ENCODE measurements around the gene INF2. TPM values are rescaled to one million over a fixed set of nuclear protein-coding genes. Genes with fewer than 3 reads are reported as not detected.

The INF2 gene
- polyA plus RNA-seq, 1 donor (not counting 4 experiments of a cell fraction or from before 2014, with no cell fraction given) = 22.6 TPM

DNA sequence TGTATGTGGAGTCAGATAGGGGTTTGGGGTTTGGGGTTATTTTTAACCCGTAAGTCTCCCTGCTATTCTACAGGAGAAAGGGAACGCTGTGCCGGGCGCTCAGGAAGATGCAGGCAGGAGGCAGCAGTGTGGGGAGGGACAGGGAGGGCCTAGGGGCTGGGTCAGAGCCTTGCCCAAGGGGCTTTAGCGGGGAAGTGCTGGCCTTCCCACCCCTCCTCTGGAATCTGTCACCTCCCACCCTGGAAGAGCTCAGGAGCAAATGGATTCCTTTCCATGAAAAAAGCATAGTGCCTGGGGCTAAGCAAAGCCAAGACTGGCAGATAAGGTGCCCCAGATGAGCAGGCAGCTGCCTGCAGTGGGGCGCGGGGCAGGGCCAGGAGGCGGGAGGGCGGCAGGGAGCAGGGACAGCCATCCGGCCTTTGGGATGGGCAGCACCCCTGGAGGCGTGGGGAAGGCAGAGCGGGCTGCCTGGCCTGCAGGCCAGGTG is 7.3 kb upstream of the INF2 start:
- TF ChIP-seq, protein P1, sequence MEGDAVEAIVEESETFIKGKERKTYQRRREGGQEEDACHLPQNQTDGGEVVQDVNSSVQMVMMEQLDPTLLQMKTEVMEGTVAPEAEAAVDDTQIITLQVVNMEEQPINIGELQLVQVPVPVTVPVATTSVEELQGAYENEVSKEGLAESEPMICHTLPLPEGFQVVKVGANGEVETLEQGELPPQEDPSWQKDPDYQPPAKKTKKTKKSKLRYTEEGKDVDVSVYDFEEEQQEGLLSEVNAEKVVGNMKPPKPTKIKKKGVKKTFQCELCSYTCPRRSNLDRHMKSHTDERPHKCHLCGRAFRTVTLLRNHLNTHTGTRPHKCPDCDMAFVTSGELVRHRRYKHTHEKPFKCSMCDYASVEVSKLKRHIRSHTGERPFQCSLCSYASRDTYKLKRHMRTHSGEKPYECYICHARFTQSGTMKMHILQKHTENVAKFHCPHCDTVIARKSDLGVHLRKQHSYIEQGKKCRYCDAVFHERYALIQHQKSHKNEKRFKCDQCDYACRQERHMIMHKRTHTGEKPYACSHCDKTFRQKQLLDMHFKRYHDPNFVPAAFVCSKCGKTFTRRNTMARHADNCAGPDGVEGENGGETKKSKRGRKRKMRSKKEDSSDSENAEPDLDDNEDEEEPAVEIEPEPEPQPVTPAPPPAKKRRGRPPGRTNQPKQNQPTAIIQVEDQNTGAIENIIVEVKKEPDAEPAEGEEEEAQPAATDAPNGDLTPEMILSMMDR (optimal IDR thresholded peaks at IDR 0.05 in 1 of 3, IDR thresholded peaks at IDR 0.05 in 1 of 3, conservative IDR thresholded peaks at IDR 0.05 in 1 of 3; ENCODE audit: extremely low read depth in 1 of 3, insufficient read depth in 2 of 3, low read length in 3 of 3) = no peak
- no peak for TF ChIP-seq EZH2 (IDR thresholded peaks at IDR 0.05; ENCODE audit: low read length)
- FAIRE-seq (peak; percentile 32), DNase-seq (ENCODE audit: low read depth, low spot score) (no peak)
- Histone ChIP-seq H3K9ac (ENCODE audit: control insufficient read depth, extremely low read depth, insufficient read depth, low read length) (peak overlapping the region; percentile 91), H3K4me1 (ENCODE audit: control insufficient read depth, extremely low read depth, insufficient read depth, low read length) (peaks cover 49% of the 10 kb centered on the region), H3K27ac (ENCODE audit: control insufficient read depth, insufficient read depth, low read length) (peak overlapping the region; percentile 99), H3K9me3 (ENCODE audit: control insufficient read depth, low read depth, low read length) (no peaks in the 10 kb centered on the region), H3K79me2 (ENCODE audit: control insufficient read depth, insufficient read depth, low read length) (no peaks in the 10 kb centered on the region), H3K9me1 (ENCODE audit: control insufficient read depth, extremely low read depth, insufficient read depth, low read length) (no peaks in the 10 kb centered on the region), H4K20me1 (ENCODE audit: control insufficient read depth, extremely low read depth, insufficient read depth, low read length) (no peaks in the 10 kb centered on the region), H3K4me2 (ENCODE audit: control insufficient read depth, extremely low read depth, insufficient read depth, low read depth, low read length) (peak overlapping the region; percentile 88), H3K27me3 (ENCODE audit: control insufficient read depth, extremely low read depth, insufficient read depth, low read length) (no peaks in the 10 kb centered on the region), H2AFZ (ENCODE audit: control insufficient read depth, low read length) (peak overlapping the region; percentile 46), H3K4me3 (ENCODE audit: control insufficient read depth in 2 of 3, extremely low read depth in 1 of 3, insufficient read depth in 2 of 3, low read depth in 1 of 3, low read length in 3 of 3) (peak overlapping the region; percentile 26 to 64 (median 43)), H3K36me3 (ENCODE audit: control insufficient read depth in 2 of 2, extremely low read depth in 1 of 2, insufficient read depth in 2 of 2, low read length in 2 of 2) (no peaks in the 10 kb centered on the region)
- dilution Hi-C loops (cut with MboI; ENCODE audit: extremely low pct_ligation_motif_present, low sequenced_read_pairs) = no loop called here

DNA sequence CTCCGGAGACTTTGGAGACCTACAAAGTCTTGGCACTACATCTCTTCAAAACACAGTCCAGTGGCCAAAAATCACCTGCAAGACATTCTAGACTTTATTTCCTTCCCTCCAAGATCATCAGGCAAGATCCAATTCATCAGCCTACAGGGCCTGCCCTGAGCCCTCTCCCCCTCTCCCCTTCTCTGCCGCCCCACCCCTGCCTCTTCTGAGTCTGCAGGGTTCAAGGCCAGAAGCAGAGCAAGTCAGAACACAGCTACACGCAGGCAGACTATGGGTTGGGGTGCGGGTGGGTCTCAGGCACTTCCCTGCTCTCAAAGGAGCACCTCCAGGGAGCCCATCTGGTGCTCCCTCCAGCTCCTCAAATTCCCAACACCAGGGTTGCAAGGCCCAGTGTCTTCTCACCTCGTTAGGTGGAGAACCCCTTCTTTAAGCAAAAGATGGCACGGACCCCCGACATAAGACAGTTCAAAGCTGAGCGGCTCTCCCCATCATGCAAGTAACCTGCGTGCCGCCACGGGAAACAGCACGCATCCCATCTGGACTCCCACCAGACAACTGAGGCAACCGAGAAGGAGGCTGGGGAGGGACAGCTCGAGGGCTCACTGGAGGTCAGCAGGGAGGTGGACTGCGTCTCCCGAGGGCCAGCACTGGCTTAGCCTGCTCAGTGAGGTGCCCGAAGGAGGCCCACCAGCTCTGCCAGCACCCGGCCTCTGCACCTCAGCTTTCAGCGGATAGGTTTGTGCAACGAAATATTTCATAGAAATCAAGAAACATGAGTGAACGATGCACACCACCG is 5.6 kb upstream of the INF2 start:
- Histone ChIP-seq H3K9me3 (ENCODE audit: control insufficient read depth, low read depth, low read length) (no peaks in the 10 kb centered on the region), H3K27me3 (ENCODE audit: control insufficient read depth, extremely low read depth, insufficient read depth, low read length) (no peaks in the 10 kb centered on the region), H3K36me3 (ENCODE audit: control insufficient read depth in 2 of 2, extremely low read depth in 1 of 2, insufficient read depth in 2 of 2, low read length in 2 of 2) (no peaks in the 10 kb centered on the region), H3K4me1 (ENCODE audit: control insufficient read depth, extremely low read depth, insufficient read depth, low read length) (peaks cover 53% of the 10 kb centered on the region), H3K4me3 (ENCODE audit: control insufficient read depth in 2 of 3, extremely low read depth in 1 of 3, insufficient read depth in 2 of 3, low read depth in 1 of 3, low read length in 3 of 3) (no peak overlapping the region), H3K9ac (ENCODE audit: control insufficient read depth, extremely low read depth, insufficient read depth, low read length) (no peak overlapping the region), H4K20me1 (ENCODE audit: control insufficient read depth, extremely low read depth, insufficient read depth, low read length) (no peaks in the 10 kb centered on the region), H3K27ac (ENCODE audit: control insufficient read depth, insufficient read depth, low read length) (no peak overlapping the region), H3K79me2 (ENCODE audit: control insufficient read depth, insufficient read depth, low read length) (no peaks in the 10 kb centered on the region), H2AFZ (ENCODE audit: control insufficient read depth, low read length) (no peak overlapping the region), H3K9me1 (ENCODE audit: control insufficient read depth, extremely low read depth, insufficient read depth, low read length) (no peaks in the 10 kb centered on the region), H3K4me2 (ENCODE audit: control insufficient read depth, extremely low read depth, insufficient read depth, low read depth, low read length) (no peak overlapping the region)
- TF ChIP-seq, protein P1 (optimal IDR thresholded peaks at IDR 0.05 in 1 of 3, IDR thresholded peaks at IDR 0.05 in 1 of 3, conservative IDR thresholded peaks at IDR 0.05 in 1 of 3; ENCODE audit: extremely low read depth in 1 of 3, insufficient read depth in 2 of 3, low read length in 3 of 3) = no peak
- TF ChIP-seq EZH2 (IDR thresholded peaks at IDR 0.05; ENCODE audit: low read length) = no peak
- DNase-seq (ENCODE audit: low read depth, low spot score) = no peak
- no peak for FAIRE-seq
- dilution Hi-C loops (cut with MboI; ENCODE audit: extremely low pct_ligation_motif_present, low sequenced_read_pairs) = no loop called here

Measured in keratinocyte (primary cell).